GM21360 (cell line): ENCODE data around the gene USP44.
"Not testable (repeated sequence)": the region's sequence is repeated elsewhere in the genome, so short reads cannot be mapped to it uniquely, and the experiment has no call there.

ENCODE experiments used
- ATAC-seq: cut with Tn5 transposase; IDR thresholded peaks from one replicate; pipeline ENCODE4 v1.9.1; 2021; ENCODE audit warnings: mild to moderate bottlenecking, moderate library complexity; ENCODE audit not compliant: unreplicated experiment

USP44 gene

DNA sequence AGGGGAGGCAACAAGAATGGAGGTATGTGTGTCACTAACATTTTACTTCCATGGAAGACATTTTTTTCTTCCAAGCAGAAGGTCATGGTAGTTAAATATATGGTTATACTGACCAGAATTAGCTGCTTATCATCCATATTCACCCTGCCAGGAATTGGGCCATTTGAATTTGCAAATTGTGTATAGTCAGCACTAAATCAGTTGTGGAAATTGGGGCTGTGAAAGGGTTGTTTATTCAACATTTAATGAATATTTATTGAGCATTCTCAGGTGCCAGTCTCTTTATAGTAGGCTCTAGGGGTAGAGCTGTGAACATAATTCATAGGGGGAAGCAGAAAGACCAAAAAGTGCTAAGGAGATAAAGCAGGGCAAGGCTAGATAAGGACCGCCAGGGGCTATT, 39.3 kb downstream of the USP44 start:
- no peak for ATAC-seq

DNA sequence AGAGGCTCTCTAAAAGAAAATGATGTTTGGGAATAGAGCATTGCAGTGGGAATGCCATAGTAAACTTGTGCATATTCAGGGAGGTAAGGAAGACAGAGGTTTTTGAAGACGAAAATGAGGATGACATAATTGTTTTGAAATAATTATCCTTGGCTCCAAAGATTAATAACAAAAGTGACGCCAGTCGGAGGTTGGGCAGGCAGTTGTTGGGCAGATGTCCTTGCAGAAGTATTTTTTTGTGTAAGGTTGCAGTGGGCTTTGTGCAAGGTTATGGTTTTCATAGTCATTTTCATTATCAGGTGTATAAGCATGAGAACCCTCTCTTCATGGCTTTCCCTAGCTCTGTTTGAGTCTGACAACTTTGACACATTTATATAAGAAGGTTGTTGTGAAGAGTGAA, 42.0 kb downstream of the USP44 start:
- ATAC-seq, result no peak

DNA sequence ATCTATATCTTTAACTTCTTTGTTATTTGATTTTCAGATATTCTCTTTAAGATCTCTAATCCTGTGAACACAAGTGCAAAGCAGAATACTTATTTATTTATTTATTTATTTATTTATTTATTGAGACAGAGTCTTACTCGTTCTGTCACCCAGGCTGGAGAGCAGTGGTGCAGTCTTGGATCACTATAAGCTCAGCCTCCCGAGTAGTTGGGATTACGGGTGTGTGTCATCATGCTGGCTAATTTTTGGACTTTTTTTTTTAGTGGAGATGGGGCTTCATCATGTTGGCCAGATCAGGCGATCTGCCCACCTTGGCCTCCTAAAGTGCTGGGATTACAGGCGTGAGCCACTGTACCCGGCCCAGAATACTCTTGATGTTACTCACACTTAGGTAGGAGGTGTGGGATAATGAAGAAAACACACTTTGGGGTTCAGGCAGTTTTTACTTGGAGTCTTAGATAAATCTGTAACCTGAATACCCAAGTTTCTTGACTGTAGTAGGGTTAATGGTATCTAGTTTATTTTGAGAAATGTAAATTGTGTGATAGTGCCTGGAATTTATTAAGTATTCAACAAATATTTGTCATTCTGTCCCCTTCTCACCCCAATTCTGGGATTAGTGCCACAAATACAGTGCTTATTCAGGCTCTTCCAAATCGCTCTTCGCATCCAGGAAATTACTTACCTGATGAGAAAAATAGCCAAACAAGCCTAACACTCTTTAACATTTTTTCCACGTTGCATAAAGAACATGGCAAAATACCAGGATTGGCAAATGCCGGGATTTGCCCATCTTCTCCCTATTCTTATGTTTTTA, 44.4 kb downstream of the USP44 start:
- ATAC-seq, result no peak

DNA sequence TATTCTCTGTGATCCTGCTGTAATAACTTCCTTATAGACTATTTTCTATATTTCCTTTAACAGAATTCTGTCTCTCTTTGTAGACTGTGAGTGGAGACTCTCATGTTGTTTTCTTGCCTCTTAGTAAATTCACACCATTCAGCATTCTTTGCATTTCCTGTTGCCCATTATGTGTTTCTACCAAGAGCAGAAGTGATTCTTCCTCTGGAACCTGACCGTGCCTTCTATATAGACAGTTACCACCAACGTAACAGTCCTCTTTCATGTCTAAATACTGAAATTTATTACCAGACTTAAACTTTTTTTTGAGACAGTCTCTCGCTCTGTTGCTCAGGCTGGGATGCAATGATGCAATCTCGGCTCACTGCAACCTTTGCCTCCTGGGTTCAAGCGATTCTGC, 46.2 kb downstream of the USP44 start:
- ATAC-seq, result no peak

DNA sequence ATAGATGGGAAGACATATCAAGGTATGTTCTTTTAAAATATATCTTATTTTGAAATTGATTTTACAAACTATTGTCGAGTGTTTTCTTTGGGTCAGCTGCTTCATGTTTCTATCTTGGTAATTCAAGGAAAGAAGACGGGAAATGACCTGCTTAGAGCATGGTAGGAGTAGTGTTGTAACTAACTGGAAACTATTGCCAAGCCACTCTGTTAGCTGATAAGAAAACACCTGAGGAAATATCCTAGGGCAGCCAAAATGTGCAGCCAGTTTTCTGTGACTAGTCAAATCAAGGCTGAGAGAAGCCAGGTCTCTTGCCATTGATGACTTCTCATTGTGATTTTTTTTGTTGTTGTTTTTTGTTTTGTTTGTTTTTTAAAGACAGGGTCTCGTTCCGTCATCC, 47.1 kb downstream of the USP44 start:
- ATAC-seq, result no peak

DNA sequence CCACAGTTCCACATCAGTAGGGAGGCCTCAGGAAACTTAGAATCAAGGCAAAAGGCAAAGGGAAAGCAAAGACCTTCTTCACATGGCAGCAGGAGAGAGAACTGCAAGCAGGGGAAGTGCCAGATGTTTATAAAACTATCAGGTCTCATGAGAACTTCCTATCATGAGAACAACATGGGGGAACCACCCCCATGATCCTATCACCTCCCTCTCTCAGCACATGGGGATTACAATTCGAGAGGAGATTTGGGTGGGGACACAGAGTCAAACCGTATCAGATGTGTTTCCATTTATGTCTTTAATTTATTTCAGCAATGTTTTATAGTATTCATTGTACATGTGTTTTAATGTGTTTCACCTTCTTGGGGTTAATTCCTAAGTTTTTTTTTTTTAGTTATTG, 51.5 kb downstream of the USP44 start:
- no peak for ATAC-seq

DNA sequence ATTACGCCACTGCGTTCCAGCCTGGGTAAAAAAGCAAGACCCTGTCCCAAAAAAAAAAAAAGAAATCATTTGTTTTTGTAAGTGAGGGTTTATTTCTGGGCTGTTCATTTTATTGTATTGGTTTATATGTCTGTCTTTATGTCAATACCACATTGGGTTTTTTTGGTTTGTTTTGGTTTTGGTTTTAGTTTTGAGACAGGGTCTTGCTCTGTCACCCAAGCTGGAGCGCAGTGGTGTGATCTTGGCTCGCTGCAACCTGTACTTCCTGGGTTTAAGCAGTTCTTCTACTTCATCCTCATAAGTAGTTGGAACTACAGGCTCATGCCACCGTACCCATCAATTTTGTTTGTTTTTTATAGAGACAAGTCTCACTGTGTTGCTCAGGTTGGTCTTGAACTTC, 52.3 kb downstream of the USP44 start:
- ATAC-seq, result no peak

DNA sequence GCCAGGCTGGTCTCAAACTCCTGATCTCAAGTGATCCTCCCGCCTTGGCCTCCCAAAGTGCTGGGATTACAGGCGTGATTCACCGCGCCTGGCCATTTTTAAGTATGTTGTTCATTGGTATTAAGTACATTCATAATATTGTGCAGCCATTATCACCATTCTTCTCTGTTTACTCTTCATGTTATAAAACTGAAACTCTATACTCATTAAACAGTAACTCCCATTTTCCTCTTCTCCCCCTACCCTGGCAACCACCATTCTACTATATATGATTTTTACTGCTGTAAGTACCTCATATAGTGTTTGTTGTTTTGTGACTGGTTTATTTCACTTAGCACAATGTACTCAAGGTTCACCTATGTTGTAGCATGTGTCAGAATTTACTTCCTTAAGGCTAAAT, 54.2 kb downstream of the USP44 start:
- no peak for ATAC-seq

DNA sequence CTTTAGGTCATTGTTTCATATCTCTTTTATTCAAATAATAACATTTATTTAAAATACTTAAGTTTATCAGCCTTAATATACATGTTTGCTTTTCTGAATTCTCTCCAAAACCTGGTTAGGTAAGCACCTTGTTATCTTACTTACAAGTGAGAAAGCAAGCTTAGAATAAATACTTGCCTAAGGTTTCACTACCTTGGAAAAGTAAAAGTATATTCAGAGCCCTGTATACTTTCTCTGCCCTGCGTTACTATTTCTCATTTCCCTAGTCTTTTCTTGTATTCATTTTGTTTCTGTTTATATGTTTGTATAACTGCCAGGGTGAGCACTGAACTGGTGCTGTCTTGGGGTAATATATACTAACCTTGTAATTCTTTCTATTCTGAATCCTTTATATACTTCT, 55.8 kb downstream of the USP44 start:
- no peak for ATAC-seq

DNA sequence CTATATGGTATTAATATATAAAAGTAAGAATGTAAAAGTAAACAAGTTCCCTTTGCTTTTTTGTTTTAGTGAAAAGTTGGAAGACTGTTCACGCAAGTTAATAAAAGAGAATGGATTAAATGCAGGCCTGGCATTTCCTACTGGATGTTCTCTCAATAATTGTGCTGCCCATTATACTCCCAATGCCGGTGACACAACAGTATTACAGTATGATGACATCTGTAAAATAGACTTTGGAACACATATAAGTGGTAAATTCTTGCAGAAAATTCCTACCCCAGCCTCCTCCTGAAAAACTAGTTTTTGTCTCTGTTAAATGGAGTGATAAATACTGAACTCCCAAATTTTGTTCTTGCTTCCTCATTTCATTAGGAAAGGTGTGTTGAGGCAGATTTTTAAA, 56.4 kb downstream of the USP44 start:
- ATAC-seq, result no peak

DNA sequence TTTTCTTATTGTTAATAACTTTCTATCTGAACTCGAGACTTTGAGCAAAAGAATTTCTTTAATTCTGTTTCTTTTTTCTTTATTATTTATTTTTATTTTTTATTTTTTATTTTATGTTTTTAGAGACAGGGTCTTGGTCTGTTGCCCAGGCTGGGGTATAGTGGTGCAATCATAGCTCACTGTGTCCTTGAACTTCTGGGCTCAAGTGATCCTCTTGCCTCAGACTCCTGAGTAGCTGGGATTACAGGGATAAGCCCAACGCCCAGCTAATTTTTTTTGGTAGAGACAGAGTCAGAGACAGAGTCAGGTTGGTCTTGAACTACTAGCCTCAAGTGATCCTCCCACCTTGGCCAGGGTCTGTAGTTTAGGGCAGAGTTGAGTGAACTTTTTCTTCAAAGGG, 58.8 kb downstream of the USP44 start:
- no peak for ATAC-seq

DNA sequence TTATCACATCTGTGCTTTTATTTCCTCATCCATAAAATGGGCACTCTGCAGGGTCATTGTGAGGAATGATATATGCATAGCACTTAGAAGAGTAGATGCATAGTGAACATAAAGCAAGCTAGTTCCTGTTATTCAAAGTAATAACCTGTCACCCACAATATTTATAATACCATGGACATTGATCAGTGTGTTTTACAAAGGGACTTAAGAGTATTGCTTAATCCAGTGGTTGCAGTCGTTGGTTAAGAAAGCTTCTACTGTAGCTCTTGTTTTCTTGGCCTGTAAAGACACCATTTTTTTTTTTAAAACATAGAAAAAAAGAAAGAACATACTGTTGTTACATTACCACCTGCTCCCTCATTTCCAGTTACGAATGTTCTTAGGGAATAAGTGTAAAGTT, 64.3 kb downstream of the USP44 start:
- ATAC-seq, result no peak

DNA sequence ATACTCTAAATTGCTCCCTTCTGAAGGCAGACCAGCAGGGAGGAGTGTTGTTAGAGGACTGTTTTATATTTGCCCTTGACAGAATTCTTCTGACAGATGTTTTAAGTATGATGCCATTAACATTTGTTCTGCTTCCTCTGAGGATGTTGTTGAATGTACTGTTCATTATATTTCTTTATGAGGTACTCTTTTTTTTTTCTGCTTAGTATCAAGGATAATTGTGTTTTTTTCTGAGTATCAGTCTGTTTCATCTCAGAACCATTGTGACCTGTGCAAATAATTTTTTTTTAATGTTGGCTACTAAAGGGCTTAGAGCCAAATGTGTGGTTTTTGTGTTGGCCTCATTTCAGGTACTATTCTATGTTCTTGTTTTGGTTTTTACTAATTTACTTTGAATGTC, 66.8 kb downstream of the USP44 start:
- no peak for ATAC-seq

DNA sequence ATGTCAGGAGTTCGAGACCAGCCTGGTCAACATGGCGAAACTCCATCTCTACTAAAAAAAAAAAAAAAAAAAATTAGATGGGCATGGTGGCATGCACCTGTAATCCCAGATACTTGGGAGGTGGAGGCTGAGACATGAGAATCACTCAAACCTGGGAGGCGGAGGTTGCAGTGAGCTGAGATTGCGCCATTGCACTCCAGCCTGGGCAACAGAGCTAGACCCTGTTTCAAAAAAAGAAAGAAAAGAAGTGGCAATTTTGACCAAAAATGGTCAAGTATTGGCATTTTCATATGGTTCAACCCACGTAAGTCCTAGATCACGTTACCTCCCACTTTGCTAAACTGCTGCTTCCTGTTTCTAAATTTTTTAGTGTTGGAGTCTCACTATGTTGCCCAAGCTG, 68.7 kb downstream of the USP44 start:
- ATAC-seq, result not testable (repeated sequence)

DNA sequence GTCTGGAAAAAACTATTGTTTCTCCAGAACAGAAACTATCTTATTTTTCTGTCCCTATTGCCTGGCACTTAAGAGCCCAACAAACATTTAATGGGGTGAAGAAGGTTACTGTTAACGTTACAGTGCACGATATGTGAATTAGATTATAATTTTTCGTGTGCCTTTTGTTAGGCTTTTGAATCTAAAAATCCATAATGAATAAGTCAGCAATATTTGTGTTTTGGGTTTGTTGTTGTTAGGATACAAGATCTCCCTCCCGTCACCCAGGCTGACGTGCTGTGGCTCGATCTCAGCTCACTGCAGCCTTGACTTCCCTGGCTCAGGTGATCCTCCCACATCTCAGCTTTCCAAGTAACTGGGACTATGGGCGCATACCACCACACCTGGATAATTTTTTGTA, 69.4 kb downstream of the USP44 start:
- no peak for ATAC-seq

DNA sequence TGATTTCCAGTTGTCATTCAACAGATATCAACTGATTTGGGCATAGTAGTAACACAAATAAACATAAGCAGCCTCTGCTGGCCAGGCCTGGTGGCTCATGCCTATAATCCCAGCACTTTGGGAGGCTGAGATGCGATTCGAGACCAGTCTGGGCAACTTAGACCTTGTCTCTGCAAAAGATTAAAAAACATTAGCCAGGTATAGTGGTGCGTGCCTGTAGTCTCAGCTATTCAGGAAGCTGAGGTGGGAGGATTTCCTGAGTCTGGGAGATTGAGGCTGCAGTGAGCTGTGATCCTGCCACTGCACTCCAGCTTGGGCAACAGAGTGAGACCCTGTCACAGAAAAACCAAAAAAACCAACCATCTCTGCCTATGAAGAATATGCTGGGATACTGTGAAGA, 70.2 kb downstream of the USP44 start:
- ATAC-seq, result no peak

DNA sequence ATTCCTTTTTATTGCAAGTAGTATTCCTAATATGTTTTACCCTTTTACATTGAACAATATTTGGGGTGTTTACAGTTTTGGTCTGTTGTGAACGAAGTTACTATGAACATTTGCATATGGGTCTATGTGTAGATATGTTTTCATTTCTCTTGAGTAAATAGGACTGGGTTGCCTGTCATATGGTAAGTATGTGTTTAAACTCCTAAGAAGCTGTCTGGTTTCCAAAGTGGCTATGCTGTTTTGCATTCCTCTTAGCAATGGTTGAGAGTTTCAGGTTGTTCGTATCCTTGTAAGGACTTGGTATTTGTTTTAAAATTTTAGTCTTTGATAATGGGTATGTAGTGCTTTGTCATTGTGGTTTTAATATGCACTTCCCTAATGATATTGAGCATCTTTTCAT, 71.0 kb downstream of the USP44 start:
- no peak for ATAC-seq

DNA sequence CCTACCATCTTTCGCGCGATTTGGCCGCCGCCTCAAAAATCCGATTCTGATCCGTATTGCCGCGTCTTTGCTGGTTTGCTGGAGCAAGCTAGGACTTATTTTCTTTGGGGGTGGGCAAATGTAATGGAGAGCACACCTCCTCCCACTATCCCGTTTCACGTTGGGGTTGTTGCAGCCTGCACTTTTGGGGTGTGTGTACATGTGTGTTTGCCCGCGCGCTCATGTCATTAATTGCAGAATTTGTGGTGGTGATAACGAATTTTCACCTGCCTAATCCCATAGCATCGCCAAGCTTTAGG, 76.7 kb downstream of the USP44 start:
- no peak for ATAC-seq

DNA sequence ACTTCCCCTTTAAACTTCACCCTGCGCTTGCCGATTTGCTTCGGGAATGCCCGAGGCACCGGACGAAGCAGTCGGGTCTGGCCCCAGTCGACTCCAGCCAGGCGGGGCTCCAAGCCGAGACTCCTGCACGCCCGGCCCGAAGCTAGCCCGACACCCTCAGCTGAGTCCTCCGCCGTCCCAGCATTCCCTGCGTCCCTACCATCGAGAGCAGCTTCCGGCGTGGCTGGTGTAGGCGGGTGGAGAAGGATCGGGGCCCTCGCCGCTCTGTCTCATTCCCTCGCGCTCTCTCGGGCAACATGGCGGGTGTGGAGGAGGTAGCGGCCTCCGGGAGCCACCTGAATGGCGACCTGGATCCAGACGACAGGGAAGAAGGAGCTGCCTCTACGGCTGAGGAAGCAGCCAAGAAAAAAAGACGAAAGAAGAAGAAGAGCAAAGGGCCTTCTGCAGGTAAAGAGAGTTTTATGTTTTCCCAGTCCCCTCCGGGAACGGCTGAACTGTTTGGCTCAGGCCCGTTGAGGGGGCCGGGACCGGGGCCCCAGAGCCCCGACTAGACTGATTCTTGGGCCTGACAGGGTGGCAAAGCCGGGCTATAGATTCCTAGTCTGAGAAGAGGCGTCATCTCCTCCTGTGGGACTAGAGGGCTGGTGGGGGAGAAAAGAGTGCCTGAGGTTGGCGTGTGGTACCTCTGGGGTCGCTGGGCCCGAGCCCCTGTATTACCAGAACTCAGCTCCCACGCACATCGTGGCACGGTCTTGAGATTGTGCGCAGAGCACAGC, 77.2 kb downstream of the USP44 start, which contains the start of gene METAP2:
METAP2 (plus strand) TSS at position 269 of the 776 bp plus-strand sequence; CDS start at position 297, 28 bp downstream.
- ATAC-seq, result peak; percentile 96

DNA sequence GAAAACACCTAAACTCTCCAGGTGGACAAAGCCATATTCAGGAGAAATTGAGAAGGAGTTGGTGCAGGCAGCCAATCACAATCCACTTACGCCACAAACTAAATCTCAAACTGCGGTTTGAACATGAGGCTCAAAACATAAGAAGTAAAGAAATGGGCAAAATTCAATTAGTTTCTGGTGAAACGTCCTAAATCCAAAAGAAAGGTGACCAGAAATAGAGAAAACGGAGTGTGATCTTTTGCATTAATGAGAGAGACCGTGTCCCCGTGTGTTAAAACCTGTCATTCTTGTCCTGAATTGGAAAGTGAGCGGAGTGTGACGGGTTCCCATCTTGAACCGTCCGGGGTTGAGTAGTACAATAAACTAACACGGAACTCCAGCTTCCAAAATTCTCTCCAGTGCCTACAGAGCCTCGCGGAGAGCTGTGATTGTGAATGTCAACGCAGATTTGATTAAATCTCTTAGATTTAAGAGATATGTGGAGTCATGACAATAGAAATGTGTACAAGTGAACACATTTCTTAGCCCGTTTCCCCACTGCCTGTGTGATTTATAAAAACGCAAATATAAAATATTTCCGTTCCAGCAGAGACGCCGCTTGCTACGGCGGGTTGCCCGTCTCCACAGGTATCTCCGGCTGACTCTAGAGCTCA, 77.9 kb downstream of the USP44 start:
- ATAC-seq, result peak; percentile 26

DNA sequence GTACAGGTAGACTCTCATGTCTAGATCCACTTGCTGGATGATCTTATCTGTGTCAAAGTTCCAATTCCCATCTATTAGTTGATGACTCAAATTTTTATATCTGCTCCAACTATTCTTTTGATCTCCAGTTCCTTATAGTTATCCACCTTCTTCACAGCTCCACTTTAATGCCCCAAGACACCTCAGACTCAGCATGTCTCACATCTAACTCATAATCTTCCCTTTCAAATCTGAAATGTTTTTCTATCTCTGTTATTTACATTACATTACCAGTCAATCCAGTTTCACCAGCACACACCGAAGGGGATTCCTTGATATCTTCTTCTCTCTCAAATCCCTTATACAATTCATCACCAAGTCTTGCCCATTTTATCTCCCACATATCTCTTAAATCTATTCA, 81.0 kb downstream of the USP44 start:
- no peak for ATAC-seq
